T-helper 2 cell treated with Interferon-gamma antibody and Interleukin-4, amounts not matched to agents 5 μg/mL and 100 μg/mL, for 36 hours (primary cell): Measurements from ENCODE around the gene PPM1B.
"Not testable (repeated sequence)": the region's sequence is repeated elsewhere in the genome, so short reads cannot be mapped to it uniquely, and the experiment has no call there.

Source experiments
- DNase-seq: peaks from one replicate; pipeline ENCODE4 v3.0.0; 2021; ENCODE audit warnings: low spot score
- H3K27ac Mint-ChIP-seq: one replicate; pipeline ENCODE4 v1.8.0; 2021; ENCODE audit warnings: mild to moderate bottlenecking, mixed read lengths
- H3K27me3 Mint-ChIP-seq: one replicate; pipeline ENCODE4 v1.8.0; 2021; ENCODE audit warnings: low read depth, mixed read lengths
- H3K36me3 Mint-ChIP-seq: one replicate; pipeline ENCODE4 v1.8.0; 2021; ENCODE audit warnings: low read depth, mixed read lengths
- H3K4me1 Mint-ChIP-seq: one replicate; pipeline ENCODE4 v1.8.0; 2021; ENCODE audit warnings: low read depth, mixed read lengths
- H3K4me3 Mint-ChIP-seq: one replicate; pipeline ENCODE4 v1.8.0; 2022; ENCODE audit warnings: mild to moderate bottlenecking, moderate library complexity, mixed read lengths
- H3K9me3 Mint-ChIP-seq: one replicate; pipeline ENCODE4 v1.8.0; 2021; ENCODE audit warnings: mixed read lengths

PPM1B gene

DNA sequence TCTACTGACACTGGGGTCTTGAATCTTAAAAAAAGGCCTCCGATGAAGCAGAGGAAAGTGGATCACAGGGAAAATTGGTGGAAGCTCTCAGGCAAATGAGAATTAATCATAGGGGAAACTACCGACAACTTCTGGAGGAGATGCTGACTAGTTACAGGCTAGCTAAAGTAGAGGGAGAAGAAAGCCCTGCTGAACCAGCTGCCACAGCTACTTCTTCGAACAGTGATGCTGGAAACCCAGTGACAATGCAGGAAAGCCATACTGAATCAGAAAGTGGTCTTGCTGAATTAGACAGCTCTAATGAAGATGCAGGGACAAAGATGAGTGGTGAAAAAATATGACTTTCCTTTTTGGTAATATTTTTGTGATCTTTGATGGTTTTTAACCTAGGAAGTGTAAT, 61.7 kb downstream of the PPM1B start:
- H3K9me3 Mint-ChIP-seq: no peaks in the 10 kb centered on the region
- H3K36me3 Mint-ChIP-seq: peaks cover 17% of the 10 kb centered on the region
- H3K27me3 Mint-ChIP-seq: no peaks in the 10 kb centered on the region
- H3K4me3 Mint-ChIP-seq: no peak overlapping the region
- DNase-seq: no peak
- no peak overlapping the region for H3K27ac Mint-ChIP-seq
- peaks cover 9% of the 10 kb centered on the region for H3K4me1 Mint-ChIP-seq

DNA sequence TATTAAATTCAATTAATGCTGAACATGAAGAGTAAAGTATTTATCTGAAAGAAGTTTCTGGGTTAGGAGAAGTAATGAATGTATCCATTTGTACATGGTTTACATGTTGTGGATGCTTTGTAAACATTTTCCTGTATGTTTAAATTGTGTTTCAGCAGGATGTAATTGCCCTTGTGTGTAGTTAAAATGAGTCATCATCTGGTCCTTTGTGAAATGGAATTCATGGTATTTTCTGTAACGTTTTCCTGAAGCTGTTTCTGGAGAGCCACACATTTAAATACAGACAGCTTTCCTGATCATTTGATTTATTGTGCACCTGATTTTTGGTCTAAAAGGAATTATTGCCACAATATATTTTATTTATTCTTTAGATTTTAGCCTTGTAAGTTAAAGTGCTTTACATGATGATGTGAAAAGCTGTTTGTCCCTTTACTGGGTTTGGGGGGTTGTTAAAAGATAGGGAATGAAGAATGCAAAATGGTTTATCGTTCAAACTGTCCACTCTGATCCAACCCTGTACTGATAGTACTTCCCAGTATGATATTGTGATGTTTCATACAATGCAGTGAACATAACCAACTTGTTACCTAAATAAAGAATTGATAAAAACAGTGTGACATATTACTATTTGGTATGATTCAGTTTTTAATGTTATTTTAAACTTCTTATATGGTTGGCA, 64.9 kb downstream of the PPM1B start:
- Mint-ChIP-seq H3K36me3 (peaks cover 13% of the 10 kb centered on the region), H3K4me3 (no peak overlapping the region), H3K27ac (no peak overlapping the region), H3K27me3 (no peaks in the 10 kb centered on the region), H3K4me1 (peaks cover 21% of the 10 kb centered on the region), H3K9me3 (no peaks in the 10 kb centered on the region)
- no peak for DNase-seq

DNA sequence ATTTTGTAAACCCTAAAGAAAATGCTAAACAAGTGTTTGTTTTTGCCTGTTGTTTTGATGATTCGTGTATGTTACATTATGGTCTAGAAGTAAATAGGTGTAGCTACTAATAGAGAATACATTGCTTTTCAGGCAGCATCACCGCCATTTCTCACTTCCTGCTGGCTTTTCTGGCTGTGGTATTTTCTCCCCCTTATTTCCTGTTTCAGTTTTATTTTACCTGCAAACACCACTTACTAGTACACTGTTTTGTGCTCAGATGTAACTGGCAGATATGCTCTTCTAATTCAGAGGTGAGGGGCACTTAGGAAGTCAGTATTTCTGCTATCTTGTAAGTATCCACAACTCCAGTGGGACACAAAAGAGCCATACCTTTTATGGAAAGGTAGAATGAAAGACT, 68.5 kb downstream of the PPM1B start:
- peak overlapping the region; percentile 66 for H3K27ac Mint-ChIP-seq
- H3K4me1 Mint-ChIP-seq: peaks cover 16% of the 10 kb centered on the region
- H3K9me3 Mint-ChIP-seq: no peaks in the 10 kb centered on the region
- no peaks in the 10 kb centered on the region for H3K27me3 Mint-ChIP-seq
- peaks cover 4% of the 10 kb centered on the region for H3K36me3 Mint-ChIP-seq
- H3K4me3 Mint-ChIP-seq: peak overlapping the region; percentile 65
- peak; percentile 18 for DNase-seq

DNA sequence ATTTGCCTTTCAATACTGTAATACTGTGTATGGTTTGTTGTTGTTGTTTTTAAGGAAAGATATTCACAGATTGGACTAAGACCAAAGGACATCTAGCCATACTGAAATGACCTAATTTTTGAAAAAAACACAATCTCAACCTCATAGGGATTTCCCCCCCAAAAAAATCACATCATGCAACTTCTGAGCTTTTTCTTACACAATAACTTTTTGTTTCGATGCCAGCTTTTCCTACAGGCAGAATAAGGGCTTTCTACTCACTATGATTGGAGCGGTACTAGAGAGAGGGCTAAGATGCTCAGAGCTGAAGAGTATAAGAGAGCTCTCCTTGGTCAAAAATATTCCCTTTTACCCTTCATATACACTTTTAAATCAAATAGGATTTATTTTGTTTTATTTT, 74.2 kb downstream of the PPM1B start:
- no peak overlapping the region for H3K4me3 Mint-ChIP-seq
- no peak for DNase-seq
- H3K36me3 Mint-ChIP-seq: no peaks in the 10 kb centered on the region
- no peak overlapping the region for H3K27ac Mint-ChIP-seq
- no peaks in the 10 kb centered on the region for H3K9me3 Mint-ChIP-seq
- H3K27me3 Mint-ChIP-seq: peaks cover 6% of the 10 kb centered on the region
- H3K4me1 Mint-ChIP-seq: peaks cover 6% of the 10 kb centered on the region

DNA sequence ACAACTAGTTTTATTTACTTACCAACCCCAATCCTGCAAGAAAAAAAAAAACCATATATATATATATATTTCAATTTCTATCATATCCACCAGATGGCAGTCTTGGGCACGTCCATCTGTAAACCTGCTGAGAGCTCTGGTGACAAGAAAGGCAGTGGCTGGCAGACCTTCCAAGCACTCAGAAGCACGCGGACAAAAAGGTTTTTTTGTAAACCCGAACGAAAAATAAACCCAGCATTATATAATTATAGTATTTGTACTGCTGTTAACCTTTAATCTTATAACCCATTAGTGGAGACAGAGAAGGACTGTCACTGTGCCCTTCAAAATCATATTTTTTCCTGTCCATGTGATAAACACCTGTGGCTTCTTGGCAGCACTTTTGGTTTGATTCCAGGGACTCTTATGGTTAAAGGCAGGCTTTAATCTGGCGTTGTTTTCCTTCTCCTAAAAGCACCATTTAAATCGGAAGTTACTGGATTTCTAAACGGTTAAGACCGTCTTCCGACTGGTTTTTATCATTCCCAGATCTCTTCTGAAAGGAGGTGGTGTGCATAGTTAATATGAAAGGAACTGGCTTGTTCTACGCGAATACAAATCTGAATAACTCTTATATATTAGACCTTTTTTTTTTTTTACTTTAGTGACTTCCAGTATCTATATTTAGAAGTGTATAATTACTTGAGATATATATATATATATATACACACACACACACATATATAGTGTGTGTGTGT, 75.6 kb downstream of the PPM1B start:
- DNase-seq: peak; percentile 33
- H3K36me3 Mint-ChIP-seq: no peaks in the 10 kb centered on the region
- H3K4me3 Mint-ChIP-seq: peak overlapping the region; percentile 69
- H3K27me3 Mint-ChIP-seq: peaks cover 6% of the 10 kb centered on the region
- H3K4me1 Mint-ChIP-seq: peaks cover 5% of the 10 kb centered on the region
- no peak overlapping the region for H3K27ac Mint-ChIP-seq
- H3K9me3 Mint-ChIP-seq: no peaks in the 10 kb centered on the region

DNA sequence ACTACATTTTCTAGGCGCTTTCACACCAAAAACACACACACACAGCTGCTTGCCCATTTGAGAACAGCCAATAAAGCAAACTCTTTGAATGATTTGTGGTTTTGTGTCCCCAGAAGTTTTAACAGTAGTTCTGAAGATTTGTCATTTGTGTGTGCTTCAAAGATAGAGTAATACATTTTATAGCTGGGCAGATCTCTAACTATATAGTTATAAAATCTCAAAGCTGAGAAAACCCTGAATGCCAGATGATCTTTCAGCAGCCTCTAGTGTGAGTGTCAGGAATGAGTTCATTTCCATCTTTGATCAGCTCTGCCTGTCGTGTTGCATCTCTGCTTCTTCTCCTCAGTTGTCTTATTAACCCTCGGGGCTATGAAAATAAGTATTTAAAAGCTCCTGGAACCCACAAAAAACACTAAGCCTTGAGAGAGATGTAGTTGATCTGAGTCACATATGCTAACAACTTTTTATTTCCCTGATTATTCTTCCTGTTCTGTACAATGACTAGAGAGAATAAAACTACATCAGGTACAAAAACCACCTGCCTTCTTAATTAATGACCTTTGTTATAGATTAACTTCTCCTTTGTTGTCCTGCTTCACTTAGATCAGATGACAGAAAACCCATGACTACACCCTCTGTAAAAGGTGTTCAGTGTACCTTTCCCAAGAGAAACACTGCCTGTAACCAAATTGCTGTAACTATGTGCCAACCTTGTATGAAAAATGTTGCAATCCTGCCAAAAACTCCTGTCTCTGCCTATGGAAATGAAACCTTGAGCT, 76.6 kb downstream of the PPM1B start:
- Mint-ChIP-seq H3K4me1 (peaks cover 5% of the 10 kb centered on the region), H3K27ac (no peak overlapping the region), H3K4me3 (no peak overlapping the region), H3K27me3 (peaks cover 6% of the 10 kb centered on the region), H3K9me3 (no peaks in the 10 kb centered on the region), H3K36me3 (no peaks in the 10 kb centered on the region)
- no peak for DNase-seq

DNA sequence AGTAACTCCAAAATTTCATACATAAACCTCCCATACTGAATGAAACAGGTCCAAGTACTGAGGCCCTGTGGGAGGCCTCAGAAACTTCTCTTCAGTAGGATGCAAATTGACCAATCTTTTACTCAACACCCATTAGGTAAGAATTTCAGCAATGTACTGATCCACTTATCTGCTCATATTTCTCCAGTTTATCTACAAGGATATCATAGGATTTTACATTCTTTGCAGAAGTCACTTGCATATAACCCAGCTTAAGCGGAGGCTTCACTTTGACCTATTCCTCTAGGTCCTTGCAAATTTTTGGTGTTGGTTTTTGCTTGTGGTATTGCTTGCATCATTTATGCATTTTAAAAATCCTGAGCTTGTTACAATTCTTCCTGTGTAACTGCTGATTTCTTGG, 77.8 kb downstream of the PPM1B start:
- no peak for DNase-seq
- H3K27ac Mint-ChIP-seq: no peak overlapping the region
- H3K4me3 Mint-ChIP-seq: no peak overlapping the region
- no peaks in the 10 kb centered on the region for H3K36me3 Mint-ChIP-seq
- H3K27me3 Mint-ChIP-seq: peaks cover 6% of the 10 kb centered on the region
- H3K9me3 Mint-ChIP-seq: no peaks in the 10 kb centered on the region
- peaks cover 5% of the 10 kb centered on the region for H3K4me1 Mint-ChIP-seq

DNA sequence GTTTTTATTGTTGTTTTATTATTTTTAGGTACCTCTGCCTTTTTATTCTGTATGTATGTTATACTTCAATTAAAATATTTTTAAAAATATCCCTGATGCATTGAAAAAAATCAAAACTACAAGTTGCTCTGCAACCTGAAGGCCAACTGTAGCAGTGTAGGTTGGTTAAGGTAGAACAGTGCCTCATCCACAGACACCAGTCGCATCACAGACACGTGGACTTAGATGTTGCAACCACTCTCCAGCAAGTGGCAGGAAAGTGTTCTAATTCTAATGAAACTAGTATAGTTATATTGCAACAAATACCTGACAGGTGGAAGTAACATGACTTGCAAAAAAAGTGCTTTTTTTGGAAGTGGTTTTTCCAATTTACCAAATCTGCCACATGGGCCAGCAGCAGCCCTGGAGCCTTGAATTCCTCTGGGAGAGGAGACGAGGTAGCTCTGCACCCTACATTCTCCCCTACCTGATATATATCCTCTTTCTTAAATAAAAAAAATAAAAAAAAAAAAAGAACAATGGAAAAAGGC, 78.2 kb downstream of the PPM1B start:
- H3K27ac Mint-ChIP-seq: no peak overlapping the region
- no peak for DNase-seq
- H3K9me3 Mint-ChIP-seq: no peaks in the 10 kb centered on the region
- peaks cover 6% of the 10 kb centered on the region for H3K27me3 Mint-ChIP-seq
- H3K4me3 Mint-ChIP-seq: no peak overlapping the region
- H3K4me1 Mint-ChIP-seq: peaks cover 5% of the 10 kb centered on the region
- H3K36me3 Mint-ChIP-seq: no peaks in the 10 kb centered on the region

DNA sequence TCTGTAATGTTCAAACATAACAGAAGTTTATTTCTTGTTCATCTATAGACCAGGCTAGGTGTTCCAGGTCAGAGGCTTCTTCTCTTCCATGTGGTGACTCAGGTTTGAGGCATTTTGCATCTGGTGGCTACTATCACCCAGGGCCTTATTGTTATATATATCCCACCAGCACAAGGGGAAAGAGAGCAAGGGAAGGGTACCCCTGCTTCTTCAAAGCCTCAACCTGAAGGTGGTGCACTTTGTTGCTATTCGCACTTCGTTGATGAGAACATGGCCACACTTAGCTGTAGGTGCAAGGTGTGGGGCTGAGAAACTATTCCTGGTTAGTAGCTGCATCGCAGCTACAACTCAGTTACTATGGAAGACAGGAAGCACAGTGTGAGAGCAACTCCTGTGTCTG, 79.2 kb downstream of the PPM1B start:
- no peak for DNase-seq
- Mint-ChIP-seq H3K27ac (no peak overlapping the region), H3K9me3 (peaks cover 8% of the 10 kb centered on the region), H3K4me1 (peaks cover 5% of the 10 kb centered on the region), H3K4me3 (no peak overlapping the region), H3K36me3 (no peaks in the 10 kb centered on the region), H3K27me3 (peaks cover 9% of the 10 kb centered on the region)

DNA sequence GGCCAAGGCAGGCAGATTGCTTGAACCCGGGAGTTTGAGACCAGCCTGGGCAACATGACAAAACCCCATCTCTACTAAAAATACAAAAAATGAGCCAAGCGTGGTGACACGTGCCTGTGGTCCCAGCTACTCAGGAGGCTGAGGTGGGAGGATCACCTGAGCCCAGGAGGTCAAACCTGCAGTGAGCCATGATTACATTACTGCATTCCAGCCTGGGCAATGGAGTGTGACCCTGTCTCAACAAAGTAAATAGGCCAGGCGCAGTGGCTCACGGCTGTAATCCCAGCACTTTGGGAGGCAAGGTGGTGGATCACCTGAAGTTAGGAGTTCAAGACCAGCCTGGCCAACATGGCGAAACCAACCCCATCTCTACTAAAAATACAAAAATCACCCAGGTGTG, 80.6 kb downstream of the PPM1B start:
- DNase-seq, H3K27ac Mint-ChIP-seq: not testable (repeated sequence)
- peaks cover 12% of the 10 kb centered on the region for H3K27me3 Mint-ChIP-seq

DNA sequence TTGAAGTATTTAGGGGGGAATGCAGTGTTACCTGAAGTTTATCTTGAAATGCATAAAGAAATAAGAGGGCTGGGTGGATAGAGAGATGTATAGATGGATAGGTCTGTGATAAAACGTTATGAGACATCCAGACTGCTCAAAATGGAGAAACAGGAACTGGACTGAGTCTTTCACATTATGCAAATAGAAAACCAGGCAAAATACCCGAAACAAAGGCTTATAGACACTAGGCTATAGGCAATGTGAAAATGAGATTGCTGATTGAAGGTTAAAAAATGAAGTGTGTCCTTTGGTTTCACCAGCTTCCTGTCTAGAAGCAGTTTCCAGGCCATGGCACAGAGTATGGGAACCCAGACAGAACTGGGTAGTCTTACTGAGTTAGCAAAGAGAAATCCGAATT, 81.7 kb downstream of the PPM1B start:
- Mint-ChIP-seq H3K4me3 (no peak overlapping the region), H3K27ac (no peak overlapping the region), H3K27me3 (peaks cover 14% of the 10 kb centered on the region), H3K36me3 (no peaks in the 10 kb centered on the region), H3K9me3 (peaks cover 9% of the 10 kb centered on the region), H3K4me1 (no peaks in the 10 kb centered on the region)
- no peak for DNase-seq

More for the DNA sequence above, 80.6 kb downstream of the PPM1B start:
- not testable (repeated sequence) for H3K36me3 Mint-ChIP-seq, H3K4me3 Mint-ChIP-seq, H3K4me1 Mint-ChIP-seq, H3K9me3 Mint-ChIP-seq

DNA sequence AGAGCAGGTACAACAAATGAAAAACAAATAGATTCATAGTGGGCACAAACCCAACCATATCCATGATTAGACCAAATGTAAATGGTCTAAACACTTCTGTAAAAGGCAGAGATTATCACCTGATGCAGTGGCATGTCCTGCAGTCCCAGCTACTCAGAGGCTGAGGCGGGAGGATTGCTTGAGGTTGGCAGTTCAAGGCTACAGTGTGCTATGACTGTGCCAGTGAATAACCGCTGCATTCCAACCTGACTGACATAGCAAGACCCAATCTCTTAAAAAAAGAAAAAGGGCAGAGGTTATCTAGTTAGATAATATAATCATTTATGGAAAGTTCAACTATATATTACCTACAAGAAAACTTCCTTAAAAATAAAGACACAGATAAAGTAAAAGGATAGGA, 85.3 kb downstream of the PPM1B start:
- no peak overlapping the region for H3K27ac Mint-ChIP-seq
- H3K4me1 Mint-ChIP-seq: no peaks in the 10 kb centered on the region
- H3K27me3 Mint-ChIP-seq: peaks cover 14% of the 10 kb centered on the region
- DNase-seq: no peak
- H3K36me3 Mint-ChIP-seq: no peaks in the 10 kb centered on the region
- H3K9me3 Mint-ChIP-seq: peaks cover 9% of the 10 kb centered on the region
- H3K4me3 Mint-ChIP-seq: no peak overlapping the region

DNA sequence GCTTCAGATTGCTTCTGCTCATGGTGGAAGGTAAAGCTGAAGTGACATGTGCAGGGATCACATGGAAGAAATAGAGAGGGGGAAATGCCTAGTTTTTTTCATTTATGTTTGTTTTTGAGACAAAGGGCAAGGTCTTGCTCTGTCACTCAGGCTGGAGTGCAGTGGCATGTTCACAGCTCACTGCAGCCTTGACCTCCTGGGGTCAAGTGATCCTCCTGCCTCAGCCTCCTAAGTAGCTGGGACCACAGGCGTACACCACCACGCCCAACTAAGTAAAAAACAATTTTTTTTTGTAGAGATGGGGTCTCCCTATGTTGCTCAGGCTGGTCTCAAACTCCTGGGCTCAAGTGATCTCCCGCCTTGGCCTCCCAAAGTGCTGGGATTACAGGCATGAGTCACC, 87.0 kb downstream of the PPM1B start:
- not testable (repeated sequence) for DNase-seq, H3K4me3 Mint-ChIP-seq, H3K36me3 Mint-ChIP-seq, H3K27ac Mint-ChIP-seq, H3K4me1 Mint-ChIP-seq
- Mint-ChIP-seq H3K27me3 (peaks cover 19% of the 10 kb centered on the region), H3K9me3 (peaks cover 12% of the 10 kb centered on the region)

DNA sequence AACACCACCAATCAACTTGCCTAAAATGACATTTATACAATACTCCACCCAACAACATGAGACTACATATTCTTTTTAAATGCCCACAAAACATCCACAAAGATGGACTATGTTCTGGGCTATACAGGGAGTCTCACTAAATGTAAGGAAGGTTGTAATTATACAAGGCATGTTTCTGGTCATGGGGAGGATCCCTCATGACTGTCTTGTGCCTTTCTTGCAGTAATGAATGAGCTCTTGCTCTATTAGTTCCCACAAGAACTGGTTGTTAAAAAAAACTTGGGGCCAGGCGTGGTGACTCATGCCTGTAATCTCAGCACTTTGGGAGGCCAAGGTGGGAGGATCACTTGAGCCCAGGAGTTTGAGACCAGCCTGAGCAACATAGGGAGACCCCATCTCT, 89.1 kb downstream of the PPM1B start:
- H3K36me3 Mint-ChIP-seq: not testable (repeated sequence)

More for the DNA sequence above, 89.1 kb downstream of the PPM1B start:
- not testable (repeated sequence) for DNase-seq, H3K9me3 Mint-ChIP-seq, H3K4me3 Mint-ChIP-seq, H3K27ac Mint-ChIP-seq, H3K4me1 Mint-ChIP-seq
- peaks cover 17% of the 10 kb centered on the region for H3K27me3 Mint-ChIP-seq
